SU-DHL-6 (cell line): ENCODE data around the gene RPL22.

Experiments used
- H2AFZ ChIP-seq: fragments of 200-600 bp; sonication (generic); 2 replicates; pipeline ENCODE4 v1.6.1; 2014; ENCODE audit warnings: low read depth, mild to moderate bottlenecking, moderate library complexity, mixed read lengths, antibody characterized with exemption, low read length; ENCODE audit not compliant: severe bottlenecking
- H3F3A ChIP-seq: fragments of 200-600 bp; shearing (Covaris generic); 2 replicates; pipeline ENCODE4 v1.6.0; 2016; ENCODE audit warnings: antibody characterized with exemption, mild to moderate bottlenecking; ENCODE audit not compliant: insufficient read depth
- H3K27ac ChIP-seq: fragments of 200-600 bp; sonication (generic); 2 replicates; pipeline ENCODE4 v1.5.1; 2016; ENCODE audit warnings: low read depth, mild to moderate bottlenecking, low read length, moderate library complexity, mixed read lengths
- H3K27me3 ChIP-seq: fragments of 200-600 bp; sonication (generic), shearing (Covaris generic); 2 replicates; pipeline ENCODE4 v1.6.0; 2014; ENCODE audit warnings: mild to moderate bottlenecking, low read length
- H3K36me3 ChIP-seq: fragments of 200-600 bp; sonication (generic); 2 replicates; pipeline ENCODE4 v1.6.1; 2014; ENCODE audit warnings: mild to moderate bottlenecking, low read length, mixed read lengths
- H3K4me2 ChIP-seq: fragments of 300-600, 200-600 bp; shearing (Covaris generic), sonication (generic); 2 replicates; pipeline ENCODE4 v1.6.0; 2014; ENCODE audit warnings: low read length, low read depth, mild to moderate bottlenecking; ENCODE audit not compliant: poor library complexity, severe bottlenecking
- H3K4me3 ChIP-seq: fragments of 200-600 bp; sonication (generic); 2 replicates; pipeline ENCODE4 v1.5.1; 2014; ENCODE audit warnings: antibody characterized with exemption, low read length, mild to moderate bottlenecking, mixed read lengths; ENCODE audit not compliant: insufficient read depth, poor library complexity, severe bottlenecking
- H3K79me2 ChIP-seq: fragments of 200-600 bp; sonication (generic); 2 replicates; pipeline ENCODE4 v1.6.1; 2014; ENCODE audit warnings: mild to moderate bottlenecking, low read length, moderate library complexity; ENCODE audit not compliant: insufficient read depth
- H3K9ac ChIP-seq: fragments of 200-600 bp; sonication (generic); 2 replicates; pipeline ENCODE4 v1.7.0; 2014; ENCODE audit warnings: mild to moderate bottlenecking, low read length
- H3K9me2 ChIP-seq: fragments of 200-600 bp; sonication (generic); replicated peaks from 2 replicates; pipeline ENCODE4 v1.6.1; 2014; ENCODE audit warnings: low read length; ENCODE audit not compliant: insufficient read depth
- H3K9me3 ChIP-seq: fragments of 200-600 bp; sonication (generic); 2 replicates; pipeline ENCODE4 v1.6.1; 2014; ENCODE audit warnings: low read length, mixed read lengths; ENCODE audit not compliant: insufficient read depth
- H4K20me1 ChIP-seq: fragments of 200-600 bp; sonication (generic); 2 replicates; pipeline ENCODE4 v1.6.1; 2014; ENCODE audit warnings: low read depth, mild to moderate bottlenecking, antibody characterized with exemption, low read length, moderate library complexity, mixed read lengths
- CTCF ChIP-seq: fragments of 200-600 bp; sonication (generic); IDR thresholded peaks from one replicate; pipeline ENCODE4 v1.5.1; 2017; ENCODE audit warnings: antibody characterized with exemption, mild to moderate bottlenecking, low read length, moderate library complexity; ENCODE audit not compliant: insufficient read depth, poor library complexity, severe bottlenecking
- EZH2phosphoT487 ChIP-seq: fragments of 200-600 bp; sonication (generic), shearing (Covaris generic); conservative IDR thresholded peaks from 2 replicates; pipeline ENCODE4 v1.6.1; 2018; ENCODE audit warnings: mild to moderate bottlenecking, antibody characterized with exemption, low read length, moderate library complexity, mixed read lengths

Gene RPL22

GRCh38 chr1:6246497-6247467, 47.4 kb upstream of the RPL22 start:
- no peaks in the 10 kb centered on the region for H3K27me3 ChIP-seq
- H3K79me2 ChIP-seq: no peaks in the 10 kb centered on the region
- H3K27ac ChIP-seq: no peak overlapping the region
- no peak overlapping the region for H2AFZ ChIP-seq
- H4K20me1 ChIP-seq: no peaks in the 10 kb centered on the region
- H3K4me3 ChIP-seq: no peak overlapping the region
- no peak overlapping the region for H3K4me2 ChIP-seq
- no peaks in the 10 kb centered on the region for H3F3A ChIP-seq
- H3K9ac ChIP-seq: no peak overlapping the region
- no peaks in the 10 kb centered on the region for H3K9me3 ChIP-seq
- no peak for TF ChIP-seq EZH2phosphoT487
- TF ChIP-seq CTCF: peak; percentile 74
- H3K36me3 ChIP-seq: no peaks in the 10 kb centered on the region
- H3K9me2 ChIP-seq: no peaks in the 10 kb centered on the region

GRCh38 chr1:6245869-6246496, 46.6 kb upstream of the RPL22 start:
- no peak overlapping the region for H3K9ac ChIP-seq

DNA sequence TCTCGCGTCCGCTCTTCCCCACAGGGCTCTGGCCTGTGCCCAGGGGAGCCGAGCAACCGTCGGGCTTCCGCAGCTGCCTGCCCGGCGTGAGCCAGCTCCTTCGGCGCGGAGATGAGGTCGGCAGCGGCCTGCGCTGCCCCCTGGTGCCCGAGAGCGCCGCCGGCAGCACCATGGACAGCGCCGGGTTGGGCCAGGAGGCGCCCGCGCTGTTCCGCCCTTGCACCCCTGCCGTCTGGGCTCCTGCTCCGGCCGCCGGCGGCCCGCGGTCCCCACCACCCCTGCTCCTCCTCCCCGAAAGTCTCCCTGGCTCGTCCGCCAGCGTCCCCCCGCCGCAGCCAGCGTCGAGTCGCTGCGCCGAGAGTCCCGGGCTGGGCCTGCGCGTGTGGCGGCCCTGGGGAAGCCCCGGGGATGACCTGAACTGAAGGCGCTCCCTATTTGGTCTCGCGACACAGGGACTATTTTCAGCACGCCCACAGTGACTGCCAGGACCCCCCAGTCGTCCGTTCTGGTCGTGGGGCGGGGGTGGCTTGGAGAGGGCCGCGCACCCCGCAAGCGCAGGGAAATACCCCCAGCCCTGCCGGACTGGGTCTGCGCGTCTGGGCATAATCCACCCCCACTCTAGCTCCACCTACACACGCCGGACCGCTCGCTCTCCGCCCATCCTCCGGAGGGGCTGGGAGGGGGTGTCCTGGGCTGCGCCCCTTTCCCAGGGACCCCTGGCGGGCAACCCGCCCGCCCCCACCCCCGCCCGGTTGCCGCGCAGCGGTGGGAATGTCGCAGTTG, 45.9 kb upstream of the RPL22 start:
- no peaks in the 10 kb centered on the region for H3K79me2 ChIP-seq
- H3K36me3 ChIP-seq: no peaks in the 10 kb centered on the region
- H3K27me3 ChIP-seq: no peaks in the 10 kb centered on the region
- H3K4me2 ChIP-seq: no peak overlapping the region
- H3K9me2 ChIP-seq: no peaks in the 10 kb centered on the region
- H2AFZ ChIP-seq: no peak overlapping the region
- H3K4me3 ChIP-seq: no peak overlapping the region
- TF ChIP-seq CTCF: peak; percentile 43
- no peak for TF ChIP-seq EZH2phosphoT487
- H3K9ac ChIP-seq: no peak overlapping the region
- H3F3A ChIP-seq: no peaks in the 10 kb centered on the region
- H4K20me1 ChIP-seq: no peaks in the 10 kb centered on the region
- no peaks in the 10 kb centered on the region for H3K9me3 ChIP-seq
- H3K27ac ChIP-seq: no peak overlapping the region

More at GRCh38 chr1:6245869-6246496, 46.6 kb upstream of the RPL22 start:
- no peak for TF ChIP-seq EZH2phosphoT487
- no peak for TF ChIP-seq CTCF
- Histone ChIP-seq H3K4me2 (no peak overlapping the region), H3K9me2 (no peaks in the 10 kb centered on the region), H4K20me1 (no peaks in the 10 kb centered on the region), H3K27me3 (no peaks in the 10 kb centered on the region), H2AFZ (no peak overlapping the region), H3K79me2 (no peaks in the 10 kb centered on the region), H3K4me3 (no peak overlapping the region), H3K36me3 (no peaks in the 10 kb centered on the region), H3K27ac (no peak overlapping the region), H3F3A (no peaks in the 10 kb centered on the region), H3K9me3 (no peaks in the 10 kb centered on the region)
